OCI-LY1 (cell line): ENCODE measurements around the gene RNU7-1.

Source experiments
- CTCF ChIP-seq: fragments of 200-600 bp; sonication (generic), shearing (Covaris generic); IDR thresholded peaks from 2 replicates; pipeline ENCODE4 v1.5.1; 2017; ENCODE audit warnings: mild to moderate bottlenecking, antibody characterized with exemption, low read length, moderate library complexity, mixed read lengths
- EZH2 ChIP-seq: fragments of 200-600 bp; sonication (generic), shearing (Covaris generic); IDR thresholded peaks from 2 replicates; pipeline ENCODE4 v1.8.0; 2017; ENCODE audit warnings: borderline replicate concordance, mixed run types, mild to moderate bottlenecking, antibody characterized with exemption, low read length, moderate library complexity, mixed read lengths

DNA sequence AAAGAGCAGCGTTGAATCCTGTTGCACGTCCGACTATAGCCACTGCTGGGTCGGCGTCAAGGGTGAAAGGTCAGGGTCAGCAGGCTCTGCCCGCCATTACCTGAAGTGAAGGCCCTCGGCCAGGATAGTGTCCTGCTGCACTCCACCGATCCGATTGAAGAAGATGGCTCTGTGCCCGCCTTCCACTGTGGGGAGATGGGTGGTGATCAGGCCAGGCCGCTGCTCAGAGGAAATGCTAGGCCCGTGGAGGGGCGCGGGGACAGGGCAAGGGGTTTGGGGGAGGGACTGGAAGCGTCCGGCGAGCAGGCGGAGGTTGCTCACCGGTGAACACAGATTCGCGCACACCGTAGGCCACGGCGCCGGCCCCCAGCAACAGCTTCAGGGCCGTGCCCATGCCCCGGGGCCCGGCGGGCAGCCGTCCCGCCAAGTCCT lies 26.5 kb downstream of the RNU7-1 start:
- TF ChIP-seq CTCF, result no peak
- no peak for TF ChIP-seq EZH2
